ENCODE results near the gene ATP5PD. TPM values are rescaled to one million over a fixed set of nuclear protein-coding genes. Genes with fewer than 3 reads are reported as not detected.

Gene ATP5PD
- total and polyA plus RNA-seq, 10 donors = 124 to 312 (median 153) TPM

GRCh38 chr17:75067856-75068255 is 21.1 kb upstream of the ATP5PD start:
- H3K4me1 ChIP-seq = peaks cover 0 to 21% (median 2%) of the 10 kb centered on the region in 6 donors
- WGBS, 5 donors = 18 to 41% (median 31%) methylated on average over 4 of the region's 4 CpGs
- H3K9me3 ChIP-seq = no peaks in the 10 kb centered on the region
- peak; percentile 17 for DNase-seq
- no peaks in the 10 kb centered on the region for H3K27me3 ChIP-seq (replicated peaks in 1 of 7)
- H3K36me3 ChIP-seq = peaks cover 0 to 29% (median 23%) of the 10 kb centered on the region in 6 donors
- TF ChIP-seq, protein P1, sequence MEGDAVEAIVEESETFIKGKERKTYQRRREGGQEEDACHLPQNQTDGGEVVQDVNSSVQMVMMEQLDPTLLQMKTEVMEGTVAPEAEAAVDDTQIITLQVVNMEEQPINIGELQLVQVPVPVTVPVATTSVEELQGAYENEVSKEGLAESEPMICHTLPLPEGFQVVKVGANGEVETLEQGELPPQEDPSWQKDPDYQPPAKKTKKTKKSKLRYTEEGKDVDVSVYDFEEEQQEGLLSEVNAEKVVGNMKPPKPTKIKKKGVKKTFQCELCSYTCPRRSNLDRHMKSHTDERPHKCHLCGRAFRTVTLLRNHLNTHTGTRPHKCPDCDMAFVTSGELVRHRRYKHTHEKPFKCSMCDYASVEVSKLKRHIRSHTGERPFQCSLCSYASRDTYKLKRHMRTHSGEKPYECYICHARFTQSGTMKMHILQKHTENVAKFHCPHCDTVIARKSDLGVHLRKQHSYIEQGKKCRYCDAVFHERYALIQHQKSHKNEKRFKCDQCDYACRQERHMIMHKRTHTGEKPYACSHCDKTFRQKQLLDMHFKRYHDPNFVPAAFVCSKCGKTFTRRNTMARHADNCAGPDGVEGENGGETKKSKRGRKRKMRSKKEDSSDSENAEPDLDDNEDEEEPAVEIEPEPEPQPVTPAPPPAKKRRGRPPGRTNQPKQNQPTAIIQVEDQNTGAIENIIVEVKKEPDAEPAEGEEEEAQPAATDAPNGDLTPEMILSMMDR (IDR thresholded peaks at IDR 0.05 in 8 of 11, conservative IDR thresholded peaks at IDR 0.05 in 3 of 11) = no peak
- intact Hi-C loops (cut with DNase I; ENCODE audit: low total_unique reads) = no loop called here
- no peak overlapping the region for H3K4me3 ChIP-seq
- peak overlapping the region in 1 of 8 donors; percentile 22 for H3K27ac ChIP-seq

DNA sequence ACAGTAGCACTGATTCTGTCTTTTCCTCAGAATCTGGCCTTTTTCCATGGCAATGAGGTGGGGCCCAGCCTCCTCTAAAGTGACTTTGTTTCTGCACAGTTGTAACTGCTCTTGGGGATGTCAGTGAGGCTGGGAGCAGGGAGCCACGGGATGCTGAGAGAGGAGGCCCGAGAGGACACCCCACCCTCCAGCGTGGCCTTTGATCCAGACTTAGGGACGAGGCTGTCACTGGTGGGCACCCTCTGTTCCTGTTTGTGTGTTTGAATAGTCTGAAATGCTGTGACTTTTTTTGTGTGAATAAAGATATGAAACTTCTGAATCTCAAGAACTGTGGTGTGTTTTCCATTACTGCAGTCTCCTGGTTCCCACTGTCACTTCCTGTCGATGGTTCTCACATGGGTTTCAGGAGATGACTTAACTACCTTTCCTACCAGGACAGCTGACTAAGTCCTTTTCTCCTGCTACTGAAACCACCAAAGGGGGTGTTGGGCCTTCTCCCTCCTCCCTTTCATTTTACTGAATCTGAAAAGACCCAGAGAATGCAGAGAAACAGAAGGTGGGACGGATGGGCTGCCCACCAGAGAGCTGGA is 18.9 kb upstream of the ATP5PD start:
- peak; percentile 31 for DNase-seq

DNA sequence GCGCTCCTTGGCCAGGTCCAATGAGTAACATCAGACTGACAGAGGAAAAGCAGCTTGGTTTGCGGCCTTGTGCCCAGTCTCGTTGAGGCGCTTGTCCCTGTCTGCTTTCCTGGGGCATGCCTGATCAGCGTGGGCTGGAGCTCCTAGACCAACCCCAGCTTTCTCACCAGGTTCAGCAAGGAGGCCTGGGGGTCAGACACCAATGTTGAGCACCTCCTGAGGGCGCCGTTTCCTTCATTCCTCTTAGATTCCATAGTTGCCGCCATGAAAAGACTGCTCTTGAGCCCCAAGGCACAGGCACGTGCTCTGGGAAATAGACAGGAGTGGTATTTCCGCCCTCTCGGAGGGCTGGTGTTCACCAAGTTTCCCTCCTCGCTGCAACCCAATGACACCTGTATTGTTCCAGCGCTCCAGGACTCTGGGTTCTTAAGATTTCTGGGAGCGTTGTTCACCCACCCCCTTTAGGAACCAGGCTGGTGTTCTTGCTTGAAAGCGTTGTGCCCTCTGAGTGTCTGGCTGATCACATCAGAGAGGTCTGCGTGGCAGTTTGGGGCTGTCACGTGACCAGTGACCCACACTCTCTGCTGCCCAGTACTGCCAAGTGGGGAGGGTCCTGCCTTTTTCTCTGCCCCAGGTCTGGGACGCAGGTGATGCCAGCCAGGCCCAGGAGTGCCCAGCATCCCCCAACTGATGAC is 18.2 kb upstream of the ATP5PD start:
- DNase-seq = no peak
- Histone ChIP-seq H3K27me3 (replicated peaks in 1 of 7) (no peaks in the 10 kb centered on the region), H3K4me1 (peaks cover 0 to 26% (median 7%) of the 10 kb centered on the region in 6 donors), H3K27ac (peak overlapping the region in 4 of 8 donors; percentile 30 to 60 (median 38)), H3K9me3 (no peaks in the 10 kb centered on the region), H3K4me3 (no peak overlapping the region), H3K36me3 (peaks cover 0 to 57% (median 42%) of the 10 kb centered on the region in 6 donors)
- intact Hi-C loops (cut with DNase I; ENCODE audit: low total_unique reads) = no loop called here
- TF ChIP-seq, protein P1 (IDR thresholded peaks at IDR 0.05 in 8 of 11, conservative IDR thresholded peaks at IDR 0.05 in 3 of 11) = no peak
- TF ChIP-seq POLR2A (IDR thresholded peaks at IDR 0.05) = no peak
- no peak for TF ChIP-seq POLR2AphosphoS5 (IDR thresholded peaks at IDR 0.05)
- 93 to 96% (median 95%) methylated on average over 16 to 18 of the region's 18 CpGs for WGBS, 5 donors

More for the DNA sequence above, 18.9 kb upstream of the ATP5PD start:
- Histone ChIP-seq H3K36me3 (peaks cover 0 to 51% (median 39%) of the 10 kb centered on the region in 6 donors), H3K4me3 (no peak overlapping the region), H3K27me3 (replicated peaks in 1 of 7) (no peaks in the 10 kb centered on the region), H3K9me3 (no peaks in the 10 kb centered on the region), H3K27ac (peak overlapping the region in 4 of 8 donors; percentile 30 to 60 (median 38)), H3K4me1 (peaks cover 0 to 21% (median 2%) of the 10 kb centered on the region in 6 donors)
- 63 to 69% (median 66%) methylated on average over 6 of the region's 6 CpGs for WGBS, 5 donors
- TF ChIP-seq POLR2AphosphoS5 (IDR thresholded peaks at IDR 0.05) (no peak), POLR2A (IDR thresholded peaks at IDR 0.05) (no peak)
- TF ChIP-seq, protein P1 (IDR thresholded peaks at IDR 0.05 in 8 of 11, conservative IDR thresholded peaks at IDR 0.05 in 3 of 11) = no peak
- intact Hi-C loops (cut with DNase I; ENCODE audit: low total_unique reads) = no loop called here

GRCh38 chr17:75064460-75064859 is 17.7 kb upstream of the ATP5PD start:
- intact Hi-C loops (cut with DNase I; ENCODE audit: low total_unique reads) = no loop called here
- H3K4me3 ChIP-seq = no peak overlapping the region
- WGBS, 5 donors = 91 to 97% (median 94%) methylated on average over 8 of the region's 8 CpGs
- H3K36me3 ChIP-seq = peaks cover 0 to 63% (median 45%) of the 10 kb centered on the region in 6 donors
- no peak for DNase-seq
- peaks cover 0 to 32% (median 10%) of the 10 kb centered on the region in 6 donors for H3K4me1 ChIP-seq
- TF ChIP-seq POLR2A (IDR thresholded peaks at IDR 0.05) (no peak), POLR2AphosphoS5 (IDR thresholded peaks at IDR 0.05) (no peak)
- TF ChIP-seq, protein P1 (IDR thresholded peaks at IDR 0.05 in 8 of 11, conservative IDR thresholded peaks at IDR 0.05 in 3 of 11) = no peak
- H3K27me3 ChIP-seq (replicated peaks in 1 of 7) = no peaks in the 10 kb centered on the region
- H3K27ac ChIP-seq = no peak overlapping the region
- no peaks in the 10 kb centered on the region for H3K9me3 ChIP-seq

Measured in spleen (tissue), 11 donors.